Measurements from ENCODE around the gene GSTT4. TPM values are rescaled to one million over a fixed set of nuclear protein-coding genes. Genes with fewer than 3 reads are reported as not detected.
"Not testable (repeated sequence)": the region's sequence is repeated elsewhere in the genome, so short reads cannot be mapped to it uniquely, and the experiment has no call there.

GSTT4 gene
- total RNA-seq, 4 donors from 2014 or later: not detected

DNA sequence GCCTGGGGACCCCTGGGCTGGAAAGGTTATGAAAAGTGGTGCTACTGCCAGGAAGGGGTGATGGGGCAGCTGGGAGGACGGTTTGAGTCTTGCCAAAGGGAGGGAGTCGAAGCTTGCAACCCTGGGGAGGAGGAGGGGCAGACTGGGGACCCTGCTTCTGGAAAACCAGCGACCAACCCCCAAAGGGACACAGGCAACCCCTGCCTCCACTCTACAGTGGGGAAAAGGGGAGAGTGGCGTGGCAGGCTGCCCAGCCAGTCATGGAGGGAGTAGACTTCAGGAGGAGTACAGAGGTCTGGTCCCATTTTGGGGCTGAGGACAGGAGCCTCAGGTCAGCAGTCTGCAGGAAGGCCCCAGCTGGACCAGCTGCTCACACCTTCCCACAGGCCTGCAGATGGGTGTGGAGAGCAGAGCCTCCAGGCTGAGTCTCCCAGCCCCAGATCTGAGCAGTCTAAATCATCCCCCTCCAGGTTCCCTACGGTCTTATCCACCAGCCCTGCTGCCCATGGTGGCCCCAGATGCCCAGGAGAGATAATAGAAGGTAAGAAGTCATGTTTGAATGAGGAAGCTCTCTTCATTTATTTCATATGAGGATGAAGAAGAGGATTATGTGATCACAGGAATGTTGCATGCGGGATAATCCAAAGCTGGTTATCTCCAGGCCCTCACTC lies 34.3 kb downstream of the GSTT4 start:
- H3K9me3 ChIP-seq: no peaks in the 10 kb centered on the region
- H3K4me3 ChIP-seq: no peak overlapping the region
- no peak overlapping the region for H3K27ac ChIP-seq
- WGBS, 2 donors: 75 to 94% methylated on average over 2 to 3 of the region's 6 CpGs
- intact Hi-C loops (cut with DNase I): loop anchor here (5.0 kb wide), 1 partner anchor 44 kb away; no protein-coding TSS in a partner anchor
- H3K36me3 ChIP-seq: peaks cover 5 to 30% (median 7%) of the 10 kb centered on the region in 3 donors
- TF ChIP-seq, protein P1, sequence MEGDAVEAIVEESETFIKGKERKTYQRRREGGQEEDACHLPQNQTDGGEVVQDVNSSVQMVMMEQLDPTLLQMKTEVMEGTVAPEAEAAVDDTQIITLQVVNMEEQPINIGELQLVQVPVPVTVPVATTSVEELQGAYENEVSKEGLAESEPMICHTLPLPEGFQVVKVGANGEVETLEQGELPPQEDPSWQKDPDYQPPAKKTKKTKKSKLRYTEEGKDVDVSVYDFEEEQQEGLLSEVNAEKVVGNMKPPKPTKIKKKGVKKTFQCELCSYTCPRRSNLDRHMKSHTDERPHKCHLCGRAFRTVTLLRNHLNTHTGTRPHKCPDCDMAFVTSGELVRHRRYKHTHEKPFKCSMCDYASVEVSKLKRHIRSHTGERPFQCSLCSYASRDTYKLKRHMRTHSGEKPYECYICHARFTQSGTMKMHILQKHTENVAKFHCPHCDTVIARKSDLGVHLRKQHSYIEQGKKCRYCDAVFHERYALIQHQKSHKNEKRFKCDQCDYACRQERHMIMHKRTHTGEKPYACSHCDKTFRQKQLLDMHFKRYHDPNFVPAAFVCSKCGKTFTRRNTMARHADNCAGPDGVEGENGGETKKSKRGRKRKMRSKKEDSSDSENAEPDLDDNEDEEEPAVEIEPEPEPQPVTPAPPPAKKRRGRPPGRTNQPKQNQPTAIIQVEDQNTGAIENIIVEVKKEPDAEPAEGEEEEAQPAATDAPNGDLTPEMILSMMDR (IDR thresholded peaks at IDR 0.05): no peak
- no peak for TF ChIP-seq POLR2A (IDR thresholded peaks at IDR 0.05)
- H3K27me3 ChIP-seq: no peaks in the 10 kb centered on the region
- H3K4me1 ChIP-seq: peaks cover 0 to 26% (median 0%) of the 10 kb centered on the region in 3 donors
- DNase-seq: no peak

DNA sequence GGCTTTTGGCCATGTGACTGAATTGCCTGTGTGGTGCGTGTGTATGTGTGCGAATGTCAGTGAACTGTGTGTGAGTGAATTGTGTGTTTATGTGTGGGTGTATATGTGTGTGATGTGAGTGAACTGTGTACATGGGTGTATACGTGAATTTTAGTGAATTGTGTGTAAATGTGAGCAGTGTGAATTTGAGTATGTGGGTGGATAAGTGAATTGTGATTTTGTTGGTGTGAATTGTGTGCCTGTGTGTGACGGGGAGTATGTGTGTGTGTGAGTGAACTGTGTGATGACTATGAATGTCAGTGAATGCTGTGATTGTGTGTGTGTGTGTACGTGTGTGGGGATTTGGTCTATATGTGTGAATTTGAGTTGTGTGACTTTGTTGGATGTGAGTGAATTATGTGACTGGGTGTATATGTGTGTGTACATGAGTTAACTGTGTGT lies 35.0 kb downstream of the GSTT4 start:
- WGBS, 2 donors: 83% methylated on average over 5 of the region's 5 CpGs
- Histone ChIP-seq H3K9me3 (no peaks in the 10 kb centered on the region), H3K36me3 (peaks cover 5 to 30% (median 7%) of the 10 kb centered on the region in 3 donors), H3K4me1 (peaks cover 0 to 26% (median 0%) of the 10 kb centered on the region in 3 donors), H3K27me3 (no peaks in the 10 kb centered on the region), H3K4me3 (no peak overlapping the region), H3K27ac (no peak overlapping the region)
- intact Hi-C loops (cut with DNase I): loop anchor here (5.0 kb wide), 1 partner anchor 43 kb away; no protein-coding TSS in a partner anchor
- TF ChIP-seq, protein P1 (IDR thresholded peaks at IDR 0.05): no peak
- no peak for TF ChIP-seq POLR2A (IDR thresholded peaks at IDR 0.05)
- DNase-seq: no peak

DNA sequence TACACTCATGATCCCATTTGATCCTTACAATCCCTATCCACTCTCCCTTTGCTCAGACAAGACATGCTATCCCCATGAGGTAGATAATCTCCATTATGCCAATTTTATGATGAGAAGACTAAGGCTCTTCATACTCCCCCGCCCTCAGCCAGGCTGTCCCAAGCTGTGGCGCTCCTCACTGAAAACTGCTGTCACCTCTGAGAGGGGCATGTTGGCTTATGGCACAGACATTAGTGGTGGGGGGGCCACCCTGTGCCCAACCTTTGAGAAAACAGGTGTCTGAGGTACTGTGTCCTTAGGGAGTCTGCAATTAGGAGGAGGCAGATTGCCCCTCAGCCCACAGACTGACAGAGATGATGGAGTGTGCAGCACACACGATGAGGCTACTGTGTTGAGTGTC lies 36.2 kb downstream of the GSTT4 start:
- H3K27ac ChIP-seq: no peak overlapping the region
- 96 to 100% methylated on average over 1 to 3 of the region's 3 CpGs for WGBS, 2 donors
- TF ChIP-seq POLR2A (IDR thresholded peaks at IDR 0.05): no peak
- TF ChIP-seq, protein P1 (IDR thresholded peaks at IDR 0.05): no peak
- DNase-seq: no peak
- intact Hi-C loops (cut with DNase I): no loop called here
- H3K4me1 ChIP-seq: peaks cover 0 to 26% (median 0%) of the 10 kb centered on the region in 3 donors
- peaks cover 5 to 30% (median 7%) of the 10 kb centered on the region in 3 donors for H3K36me3 ChIP-seq
- H3K4me3 ChIP-seq: no peak overlapping the region
- H3K9me3 ChIP-seq: no peaks in the 10 kb centered on the region
- no peaks in the 10 kb centered on the region for H3K27me3 ChIP-seq

DNA sequence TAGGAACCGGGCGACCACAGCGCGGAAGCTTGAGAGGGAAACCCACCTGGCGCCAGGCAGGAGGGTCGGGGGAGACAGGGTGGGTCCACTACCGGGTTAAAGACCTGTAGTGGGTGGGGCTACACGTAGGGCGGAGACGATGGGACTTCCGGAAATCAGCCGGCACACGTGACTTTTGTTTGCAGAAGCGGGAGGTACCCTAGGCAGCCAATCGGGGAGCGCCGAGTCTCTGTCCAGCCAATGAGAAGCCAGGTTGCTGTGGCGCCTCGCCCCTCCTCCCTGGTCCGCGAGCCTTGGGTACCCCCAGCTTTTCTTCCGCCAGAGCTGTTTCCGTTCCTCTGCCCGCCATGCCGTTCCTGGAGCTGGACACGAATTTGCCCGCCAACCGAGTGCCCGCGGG lies 38.7 kb downstream of the GSTT4 start, which contains the start of gene DDTL:
Gene DDTL (plus strand): TSS at position 321 of the 400 bp plus-strand sequence. CDS start 27 bp downstream, at position 348.
- H3K4me1 ChIP-seq: peaks cover 0 to 22% (median 0%) of the 10 kb centered on the region in 3 donors
- H3K27me3 ChIP-seq; H3K27ac ChIP-seq; DNase-seq; H3K9me3 ChIP-seq; intact Hi-C loops (cut with DNase I); H3K4me3 ChIP-seq: not testable (repeated sequence)
- no CpG with 5 or more reads among the region's 30 CpGs for WGBS, 2 donors
- H3K36me3 ChIP-seq: peaks cover 1 to 26% (median 7%) of the 10 kb centered on the region in 3 donors

DNA sequence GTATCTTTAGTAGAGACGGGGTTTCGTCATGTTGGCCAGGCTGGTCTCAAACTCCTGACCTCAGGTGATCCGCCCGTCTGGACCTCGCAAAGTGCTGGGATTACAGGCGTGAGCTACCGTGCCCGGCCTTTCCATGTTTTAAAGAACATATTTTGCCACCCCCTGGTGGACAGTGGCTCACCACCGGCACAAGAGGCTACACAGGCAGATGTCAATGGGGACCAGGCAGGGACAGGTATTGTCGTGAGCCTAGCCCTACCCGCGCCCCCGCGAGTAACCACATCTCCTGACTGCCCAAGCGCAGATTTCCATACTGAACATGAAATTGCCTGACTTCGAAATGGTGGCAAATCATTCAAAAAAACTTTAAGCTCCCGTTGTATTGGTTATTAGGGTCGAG lies 39.2 kb downstream of the GSTT4 start:
- intact Hi-C loops (cut with DNase I); H3K9me3 ChIP-seq; H3K4me3 ChIP-seq; DNase-seq; H3K27me3 ChIP-seq; H3K27ac ChIP-seq: not testable (repeated sequence)
- Histone ChIP-seq H3K4me1 (peaks cover 0 to 17% (median 0%) of the 10 kb centered on the region in 3 donors), H3K36me3 (peaks cover 0 to 21% (median 5%) of the 10 kb centered on the region in 3 donors)
- no CpG with 5 or more reads among the region's 18 CpGs for WGBS, 2 donors

DNA sequence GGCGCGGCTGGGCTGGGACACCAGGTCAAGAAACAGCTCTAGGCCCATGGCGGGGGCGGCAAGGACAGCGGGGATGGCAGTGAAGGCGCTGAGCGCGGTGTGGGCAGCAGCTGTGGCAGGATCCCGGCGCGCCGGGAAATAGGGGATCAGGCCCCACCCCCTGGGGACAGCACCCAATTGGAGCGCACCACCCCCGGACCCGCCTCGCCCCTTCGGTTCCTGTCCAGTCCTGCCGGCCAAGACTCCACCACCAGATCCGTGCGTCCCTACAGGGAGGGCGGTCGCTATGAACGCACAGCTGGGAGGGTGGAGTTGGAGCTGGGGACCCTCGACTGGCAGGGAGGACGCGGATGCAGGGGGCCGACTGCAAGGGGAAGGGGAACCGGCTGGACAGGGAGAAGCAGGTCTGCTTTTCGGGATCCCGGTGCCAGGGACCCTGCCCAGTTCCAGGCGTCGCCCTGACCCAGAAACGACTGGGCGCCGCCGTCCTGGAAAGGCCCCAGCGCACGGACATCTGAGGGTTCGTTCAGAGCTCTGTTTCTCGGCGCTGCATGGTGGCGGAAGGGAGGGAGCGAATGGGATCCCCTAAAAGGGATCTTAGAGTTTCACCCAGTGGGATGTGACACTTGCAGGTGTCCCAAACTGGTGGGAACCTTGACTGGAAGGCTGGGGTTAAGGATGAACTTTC lies 44.0 kb downstream of the GSTT4 start, which contains the start of gene GSTT2B:
Gene GSTT2B (minus strand): TSS at position 112 of the 688 bp plus-strand sequence. CDS start 64 bp downstream, at position 48.
- H3K27me3 ChIP-seq; H3K27ac ChIP-seq; DNase-seq; H3K9me3 ChIP-seq; intact Hi-C loops (cut with DNase I); H3K36me3 ChIP-seq: not testable (repeated sequence)
- Histone ChIP-seq H3K4me3 (peak within 1 kb of the TSS in 2 of 4 donors; percentile 21 to 28), H3K4me1 (peaks cover 0 to 12% (median 0%) of the 10 kb centered on the region in 3 donors)
- no CpG with 5 or more reads among the region's 43 CpGs for WGBS, 2 donors
